ENCODE data around the gene ERF. TPM values are rescaled to one million over a fixed set of nuclear protein-coding genes. Genes with fewer than 3 reads are reported as not detected.

Gene ERF
- total and polyA plus RNA-seq, 2 donors (not counting 1 experiment from before 2014, with no cell fraction given) = 48.6 to 51.5 TPM

DNA sequence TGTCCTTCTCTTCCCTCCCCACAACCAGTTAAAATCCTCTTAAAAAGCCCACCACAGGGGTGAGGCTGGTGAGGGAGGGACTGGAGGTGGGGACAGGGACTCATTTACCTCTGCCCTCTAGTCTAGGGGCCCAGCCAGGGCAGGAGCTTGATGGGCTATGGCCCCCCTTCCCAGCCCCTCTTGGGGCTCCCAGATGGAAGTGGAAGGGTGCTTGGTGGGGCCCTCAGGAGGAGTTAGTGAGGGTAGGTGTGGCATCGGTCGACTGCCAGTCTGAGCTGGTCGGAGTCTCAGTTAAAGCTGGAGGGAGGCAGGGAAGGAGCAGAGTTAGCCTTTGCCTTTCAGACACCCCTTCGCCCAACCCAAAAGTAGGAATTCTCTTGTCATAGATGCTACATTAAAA, 24.4 kb downstream of the ERF start:
- H3K4me1 Mint-ChIP-seq = peaks cover 6% of the 10 kb centered on the region
- Histone ChIP-seq H2AFZ (ENCODE audit: insufficient read depth, low read depth, low read length, poor library complexity, severe bottlenecking) (no peak overlapping the region), H4K20me1 (ENCODE audit: control insufficient read depth, insufficient read depth, low read length, poor library complexity, severe bottlenecking) (peaks cover 90% of the 10 kb centered on the region), H3K4me3 (ENCODE audit: control extremely low read depth in 1 of 5, extremely low read depth in 1 of 5, insufficient read depth in 1 of 5, low read depth in 2 of 5, low read length in 4 of 5) (no peak overlapping the region), H3K4me2 (replicated peaks; ENCODE audit: low read depth, low read length, poor library complexity, severe bottlenecking) (no peak overlapping the region), H3K27me3 (replicated peaks in 1 of 4; ENCODE audit: control extremely low read depth in 1 of 4, control insufficient read depth in 3 of 4, insufficient read depth in 4 of 4, low read length in 3 of 4) (no peaks in the 10 kb centered on the region), H3K79me2 (ENCODE audit: control insufficient read depth, insufficient read depth, low read length) (peaks cover 30% of the 10 kb centered on the region), H3K9me3 (ENCODE audit: control extremely low read depth in 1 of 3, control insufficient read depth in 2 of 3, insufficient read depth in 1 of 3, low read length in 2 of 3) (no peaks in the 10 kb centered on the region), H3K4me1 (ENCODE audit: control insufficient read depth in 2 of 2, insufficient read depth in 2 of 2, low read length in 2 of 2) (no peaks in the 10 kb centered on the region), H3K36me3 (replicated peaks in 1 of 2; ENCODE audit: control extremely low read depth in 1 of 2, control insufficient read depth in 1 of 2, extremely low read depth in 1 of 2, insufficient read depth in 2 of 2, low read length in 1 of 2) (peaks cover 3 to 78% of the 10 kb centered on the region in 2 experiments), H3K27ac (ENCODE audit: low read length in 2 of 2) (no peak overlapping the region), H3K9ac (ENCODE audit: low read length) (no peak overlapping the region)
- intact Hi-C loops (cut with micrococcal nuclease) = no loop called here
- TF ChIP-seq EZH2 (IDR thresholded peaks at IDR 0.05; ENCODE audit: borderline replicate concordance, insufficient read depth, low read depth, low read length, poor library complexity, severe bottlenecking) (no peak), CTCF (IDR thresholded peaks at IDR 0.05) (no peak)
- no peaks in the 10 kb centered on the region for H3K9me3 Mint-ChIP-seq (ENCODE audit: insufficient read depth)
- DNase-seq (no peak), ATAC-seq (ENCODE audit: low read depth) (no peak)
- 86% methylated on average over 3 of the region's 4 CpGs for WGBS (ENCODE audit: insufficient coverage)
- CTCF ChIA-PET = no interaction called here
- H3K27me3 Mint-ChIP-seq = no peaks in the 10 kb centered on the region
- no peak overlapping the region for H3K4me3 Mint-ChIP-seq
- POLR2A ChIA-PET = no interaction called here
- H3K27ac Mint-ChIP-seq = no peak overlapping the region

DNA sequence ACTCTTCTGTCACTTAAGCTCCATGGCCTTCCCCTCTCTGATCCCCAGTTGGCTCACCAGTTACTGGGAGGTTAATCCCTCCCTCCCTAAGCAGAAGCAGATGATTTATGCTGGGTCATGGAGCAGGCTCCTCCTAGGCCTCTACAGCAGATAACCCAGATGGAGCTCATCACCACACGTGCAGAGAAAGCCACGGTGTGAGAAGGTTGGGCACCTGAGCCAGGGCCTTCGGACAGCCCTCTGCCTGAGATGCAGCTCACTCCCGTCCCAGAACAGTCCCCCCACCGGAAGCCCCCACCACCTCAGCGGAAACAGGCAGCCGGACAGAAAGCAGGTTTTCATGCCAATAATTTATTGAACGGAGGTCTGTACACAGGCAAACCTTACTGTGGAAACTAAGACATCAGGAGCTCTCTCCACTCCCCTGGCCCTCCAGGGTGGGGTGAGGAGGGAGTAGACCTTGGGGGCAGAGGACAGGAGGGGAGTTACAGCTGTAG, 25.0 kb downstream of the ERF start:
- ChIA-PET CTCF (no interaction called here), POLR2A (no interaction called here)
- Histone ChIP-seq H3K79me2 (ENCODE audit: control insufficient read depth, insufficient read depth, low read length) (peaks cover 29% of the 10 kb centered on the region), H3K4me1 (ENCODE audit: control insufficient read depth in 2 of 2, insufficient read depth in 2 of 2, low read length in 2 of 2) (no peaks in the 10 kb centered on the region), H3K9me3 (ENCODE audit: control extremely low read depth in 1 of 3, control insufficient read depth in 2 of 3, insufficient read depth in 1 of 3, low read length in 2 of 3) (no peaks in the 10 kb centered on the region), H3K4me3 (ENCODE audit: control extremely low read depth in 1 of 5, extremely low read depth in 1 of 5, insufficient read depth in 1 of 5, low read depth in 2 of 5, low read length in 4 of 5) (no peak overlapping the region), H3K27ac (ENCODE audit: low read length in 2 of 2) (no peak overlapping the region), H3K9ac (ENCODE audit: low read length) (no peak overlapping the region), H3K27me3 (replicated peaks in 1 of 4; ENCODE audit: control extremely low read depth in 1 of 4, control insufficient read depth in 3 of 4, insufficient read depth in 4 of 4, low read length in 3 of 4) (no peaks in the 10 kb centered on the region), H3K4me2 (replicated peaks; ENCODE audit: low read depth, low read length, poor library complexity, severe bottlenecking) (no peak overlapping the region), H4K20me1 (ENCODE audit: control insufficient read depth, insufficient read depth, low read length, poor library complexity, severe bottlenecking) (peaks cover 88% of the 10 kb centered on the region), H2AFZ (ENCODE audit: insufficient read depth, low read depth, low read length, poor library complexity, severe bottlenecking) (no peak overlapping the region), H3K36me3 (replicated peaks in 1 of 2; ENCODE audit: control extremely low read depth in 1 of 2, control insufficient read depth in 1 of 2, extremely low read depth in 1 of 2, insufficient read depth in 2 of 2, low read length in 1 of 2) (peaks cover 2 to 76% of the 10 kb centered on the region in 2 experiments)
- DNase-seq (no peak), ATAC-seq (ENCODE audit: low read depth) (no peak)
- Mint-ChIP-seq H3K27ac (no peak overlapping the region), H3K4me1 (peaks cover 6% of the 10 kb centered on the region), H3K9me3 (ENCODE audit: insufficient read depth) (no peaks in the 10 kb centered on the region), H3K27me3 (no peaks in the 10 kb centered on the region), H3K4me3 (no peak overlapping the region)
- no peak for TF ChIP-seq CTCF (IDR thresholded peaks at IDR 0.05)
- no peak for TF ChIP-seq EZH2 (IDR thresholded peaks at IDR 0.05; ENCODE audit: borderline replicate concordance, insufficient read depth, low read depth, low read length, poor library complexity, severe bottlenecking)
- intact Hi-C loops (cut with micrococcal nuclease) = no loop called here
- WGBS (ENCODE audit: insufficient coverage) = 70% methylated on average over 3 of the region's 8 CpGs

Data from B cell (primary cell).